HG03521 (cell line): ENCODE results near the gene SLC4A8.
"Not testable (repeated sequence)": the region's sequence is repeated elsewhere in the genome, so short reads cannot be mapped to it uniquely, and the experiment has no call there.

ENCODE experiments used
- ATAC-seq: cut with Tn5 transposase; IDR thresholded peaks from one replicate; pipeline ENCODE4 v1.9.1; 2021; ENCODE audit warnings: mild to moderate bottlenecking, moderate library complexity; ENCODE audit not compliant: unreplicated experiment

SLC4A8 gene

GRCh38 chr12:51472984-51473383, 48.4 kb downstream of the SLC4A8 start:
- no peak for ATAC-seq

DNA sequence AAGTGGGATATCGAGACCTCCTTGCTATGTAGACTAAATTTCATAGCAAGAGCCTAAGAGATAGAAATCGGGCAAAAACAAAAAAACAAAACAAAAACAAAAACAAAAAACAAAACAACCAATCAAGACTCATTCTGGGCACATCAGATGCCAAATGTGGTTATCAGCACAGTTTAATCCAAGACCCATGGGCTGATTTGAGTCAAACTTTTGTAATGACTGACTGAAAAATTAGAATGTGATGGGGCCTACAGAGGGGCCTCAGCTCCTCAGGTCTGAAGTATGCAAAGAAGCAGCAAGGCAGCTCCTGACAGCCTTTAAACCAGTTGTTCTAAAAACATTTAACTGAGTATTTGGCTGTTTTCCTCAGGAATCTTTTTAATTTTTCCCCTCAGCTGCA, 49.3 kb downstream of the SLC4A8 start:
- no peak for ATAC-seq

DNA sequence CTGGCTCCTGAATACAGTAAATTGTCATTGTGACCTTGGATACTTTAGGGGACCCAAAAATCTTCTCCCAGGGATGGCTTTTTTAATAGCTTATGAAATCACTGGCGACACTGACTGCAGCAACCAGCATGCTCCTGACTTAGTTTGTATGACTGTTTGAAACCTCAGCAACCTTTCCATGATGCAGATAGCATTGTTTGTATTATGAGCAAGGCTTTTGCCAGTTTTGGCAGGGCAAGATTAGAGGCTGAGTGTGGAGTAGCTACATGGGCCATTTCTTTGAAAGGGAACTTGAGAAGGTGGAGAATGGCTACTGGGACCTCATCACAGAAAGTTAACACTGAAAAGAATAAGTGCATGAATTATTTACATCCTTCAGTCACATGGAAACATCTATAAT, 50.9 kb downstream of the SLC4A8 start:
- no peak for ATAC-seq

- ATAC-seq: no peak
Observed at GRCh38 chr12:51480978-51481377, 56.3 kb downstream of the SLC4A8 start.

- ATAC-seq: no peak
Observed at GRCh38 chr12:51482929-51483697, 58.5 kb downstream of the SLC4A8 start.

- ATAC-seq: no peak
Observed at GRCh38 chr12:51484119-51484518, 59.5 kb downstream of the SLC4A8 start.

DNA sequence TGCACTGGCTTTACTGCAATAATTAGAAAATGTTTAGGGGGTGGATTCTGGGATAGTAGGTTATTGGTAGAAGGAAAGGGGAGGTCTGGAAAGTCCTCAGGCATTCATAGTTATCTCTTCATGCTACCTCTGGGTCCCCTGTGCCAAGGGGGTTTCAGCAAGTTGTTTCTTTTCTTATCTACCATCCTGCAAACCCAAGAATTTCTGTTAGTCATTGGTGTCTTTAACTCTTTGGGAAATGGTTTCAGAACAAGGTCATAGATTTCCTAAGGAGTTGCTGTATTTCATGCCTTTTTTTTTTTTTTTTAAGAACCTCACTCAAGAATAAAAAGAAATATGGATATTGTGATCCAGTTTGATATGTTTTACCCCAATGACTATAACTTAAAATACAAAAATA, 63.6 kb downstream of the SLC4A8 start:
- no peak for ATAC-seq

- no peak for ATAC-seq
Observed at GRCh38 chr12:51493281-51493680, 68.7 kb downstream of the SLC4A8 start.

DNA sequence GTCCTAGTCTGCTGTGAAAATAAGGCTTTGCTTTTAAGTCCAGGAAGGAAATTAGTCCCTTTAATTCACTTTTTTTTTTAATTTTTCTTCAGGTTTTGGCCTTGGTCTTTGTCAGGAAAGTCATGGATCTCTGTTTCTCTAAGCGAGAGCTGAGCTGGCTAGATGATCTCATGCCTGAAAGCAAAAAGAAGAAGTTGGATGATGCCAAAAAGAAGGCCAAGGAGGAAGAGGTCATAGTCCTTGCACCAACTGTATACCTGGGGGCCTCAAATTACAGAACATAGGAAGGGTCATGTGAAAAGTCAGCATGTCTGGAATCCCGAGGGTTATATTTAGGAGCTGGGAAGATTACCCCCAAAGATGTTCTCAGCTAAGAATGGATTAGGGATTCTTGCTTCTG, 72.3 kb downstream of the SLC4A8 start:
- no peak for ATAC-seq

GRCh38 chr12:51504851-51505250, 80.2 kb downstream of the SLC4A8 start:
- ATAC-seq: no peak

- ATAC-seq: no peak
Observed at GRCh38 chr12:51505360-51506105, 80.9 kb downstream of the SLC4A8 start.

DNA sequence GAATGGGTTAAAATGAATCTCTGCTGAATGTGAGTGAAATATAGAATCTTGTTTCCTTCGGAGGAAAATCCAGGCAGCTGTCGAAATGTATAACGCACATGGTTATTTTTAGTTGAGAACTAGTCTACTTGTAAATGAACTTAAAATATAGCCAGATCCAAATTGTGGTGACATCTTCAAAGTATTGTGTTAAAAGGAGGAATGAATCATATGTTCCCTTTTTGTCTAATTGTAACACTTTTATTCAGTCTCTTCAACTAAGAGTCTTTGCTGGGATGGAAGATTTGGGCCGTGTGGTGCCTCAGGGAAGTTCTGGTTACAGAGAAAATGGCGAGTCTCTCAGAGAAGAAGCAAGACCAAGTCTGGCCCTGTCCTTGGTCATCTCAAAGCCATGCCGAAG, 82.5 kb downstream of the SLC4A8 start:
- ATAC-seq: no peak

- no peak for ATAC-seq
Observed at GRCh38 chr12:51508285-51508684, 83.7 kb downstream of the SLC4A8 start.

GRCh38 chr12:51511546-51512260, 87.1 kb downstream of the SLC4A8 start:
- no peak for ATAC-seq

GRCh38 chr12:51512438-51512837, 87.8 kb downstream of the SLC4A8 start:
- no peak for ATAC-seq

- not testable (repeated sequence) for ATAC-seq
Observed at GRCh38 chr12:51515037-51515436, 90.4 kb downstream of the SLC4A8 start.

- no peak for ATAC-seq
Observed at GRCh38 chr12:51517316-51517715, 92.7 kb downstream of the SLC4A8 start.

- no peak for ATAC-seq
Observed at GRCh38 chr12:51517800-51518199, 93.2 kb downstream of the SLC4A8 start.

DNA sequence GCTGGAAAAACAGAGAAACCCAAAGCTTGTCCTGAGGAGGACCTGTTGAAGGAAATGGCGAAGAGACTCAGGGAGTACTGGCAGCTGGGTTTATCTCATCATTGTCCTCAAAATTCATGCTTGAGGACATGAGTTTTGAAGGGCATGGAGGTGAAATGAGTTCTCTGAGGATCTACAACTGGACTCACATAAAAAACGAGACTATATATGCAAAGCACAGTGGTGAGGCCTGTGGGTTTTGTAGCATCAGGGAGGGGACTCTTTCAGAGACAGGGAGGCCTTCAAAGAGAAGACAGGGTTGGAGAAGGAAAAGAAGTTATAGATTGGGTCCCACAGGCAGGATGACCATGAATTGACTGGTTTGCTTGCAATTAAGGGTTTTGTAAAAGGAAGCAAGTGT, 95.1 kb downstream of the SLC4A8 start:
- ATAC-seq: no peak

DNA sequence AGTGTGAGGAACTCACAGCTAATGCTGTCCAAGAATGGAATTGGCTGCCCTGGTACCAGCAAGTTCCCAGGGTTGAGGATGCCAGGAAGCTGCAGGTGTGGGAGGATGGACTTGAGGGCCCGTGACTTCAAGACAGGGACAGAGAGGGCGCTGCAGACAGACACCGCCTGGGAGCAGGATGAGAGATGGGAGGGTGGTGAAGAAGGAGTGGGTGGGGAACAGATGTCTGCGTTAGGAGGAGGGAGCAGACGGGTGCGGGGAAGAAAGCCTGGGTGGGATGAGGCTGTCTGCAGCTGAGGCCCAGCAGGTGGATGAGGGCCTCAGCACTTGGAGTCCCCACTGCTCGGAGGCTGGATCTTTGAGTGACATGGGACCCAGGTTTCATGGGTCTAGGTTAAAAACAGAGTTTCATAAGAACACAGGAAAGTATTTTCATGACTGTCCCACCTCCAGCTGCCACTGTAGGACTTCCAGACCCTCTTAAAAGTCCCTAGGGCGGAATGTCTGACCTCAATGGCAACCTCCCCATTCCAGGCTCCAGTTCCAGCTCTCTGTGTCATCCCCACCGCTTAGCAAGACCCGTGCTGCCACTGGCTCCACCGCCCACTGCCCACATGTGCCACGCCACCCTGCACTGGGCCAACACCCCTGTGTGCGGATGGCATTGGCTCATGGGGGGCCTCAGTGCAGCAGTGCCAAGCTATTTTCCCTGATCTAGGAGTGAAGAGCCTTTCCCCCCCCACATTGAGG, 96.1 kb downstream of the SLC4A8 start:
- ATAC-seq: no peak
